HEK293 (cell line): ENCODE results near the gene BABAM1.

ENCODE experiments used
- KLF16 ChIP-seq: fragments of 450-650 bp; formaldehyde crosslinking; IDR thresholded peaks from 2 replicates; pipeline ENCODE4 v1.5.1; 2017; ENCODE audit warnings: missing biosample characterization, missing genetic modification characterization
- SALL2 ChIP-seq: fragments of 450-650 bp; formaldehyde crosslinking; IDR thresholded peaks from 2 replicates; pipeline ENCODE4 v1.5.0; 2017; ENCODE audit warnings: missing biosample characterization, mild to moderate bottlenecking, missing genetic modification characterization, borderline replicate concordance
- TCF7L2 ChIP-seq: IDR thresholded peaks from 2 replicates; pipeline ENCODE4 v1.6.1; 2011; ENCODE audit warnings: low read depth, mild to moderate bottlenecking, inconsistent platforms, low read length, moderate library complexity, borderline replicate concordance
- ZFP41 ChIP-seq: fragments of 450-650 bp; formaldehyde crosslinking; IDR thresholded peaks from 2 replicates; pipeline ENCODE4 v1.5.1; 2016; ENCODE audit warnings: missing biosample characterization, missing genetic modification characterization, borderline replicate concordance
- ZNF426 ChIP-seq: fragments of 450-650 bp; formaldehyde crosslinking; IDR thresholded peaks from 2 replicates; pipeline ENCODE4 v1.5.1; 2017; ENCODE audit warnings: missing biosample characterization, missing genetic modification characterization, mild to moderate bottlenecking, inconsistent platforms, moderate library complexity
- ZNF530 ChIP-seq: fragments of 450-650 bp; formaldehyde crosslinking; IDR thresholded peaks from 2 replicates; pipeline ENCODE4 v1.5.1; 2016; ENCODE audit warnings: low read depth, missing biosample characterization, missing genetic modification characterization
- ZNF629 ChIP-seq: fragments of 450-650 bp; formaldehyde crosslinking; IDR thresholded peaks from 2 replicates; pipeline ENCODE4 v1.5.1; 2017; ENCODE audit warnings: missing biosample characterization, missing genetic modification characterization
- TF ChIP-seq, protein P1 (sequence below): fragments of 450-650 bp; formaldehyde crosslinking; IDR thresholded peaks from 2 replicates; pipeline ENCODE4 v1.5.1; 2016; ENCODE audit warnings: missing biosample characterization, missing genetic modification characterization
- TF ChIP-seq, protein P2 (sequence below): fragments of 450-650 bp; formaldehyde crosslinking; IDR thresholded peaks from 2 replicates; pipeline ENCODE4 v1.5.1; 2016; ENCODE audit warnings: missing biosample characterization, missing genetic modification characterization
- TF ChIP-seq, protein P3 (sequence below): fragments of 450-650 bp; formaldehyde crosslinking; IDR thresholded peaks from 2 replicates; pipeline ENCODE4 v1.5.1; 2016; ENCODE audit warnings: missing biosample characterization, missing genetic modification characterization
- TF ChIP-seq, protein P4 (sequence below): sonication (generic); formaldehyde crosslinking; IDR thresholded peaks from 2 replicates; pipeline ENCODE4 v1.8.1; 2022; ENCODE audit warnings: mild to moderate bottlenecking, moderate library complexity, missing genetic modification reagents

DNA sequence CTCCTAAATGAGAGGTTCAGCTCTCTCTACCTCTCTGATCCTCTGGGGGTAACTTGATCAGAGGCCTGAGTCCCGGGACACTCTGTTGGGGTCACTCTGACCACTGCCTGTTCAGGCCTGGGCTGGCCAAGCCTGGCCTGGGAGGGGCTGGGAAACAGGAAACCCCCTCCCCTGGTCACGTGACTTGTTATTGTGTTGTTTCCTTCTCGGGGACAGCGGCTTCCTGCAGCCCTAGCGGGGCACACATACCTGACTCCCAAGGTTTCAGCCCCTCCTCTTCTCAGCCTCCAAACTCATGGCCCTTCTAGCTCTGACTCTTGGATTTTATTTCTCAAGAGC lies 2.6 kb upstream of the BABAM1 start, which contains the start of gene USHBP1:
- TF ChIP-seq ZFP41 (tag by site-specific recombination) (no peak), ZNF426 (tag by site-specific recombination) (no peak), ZNF530 (no peak), SALL2 (tag by site-specific recombination) (no peak), TCF7L2 (no peak), ZNF629 (tag by site-specific recombination) (no peak), KLF16 (no peak)
- TF ChIP-seq, protein P1, sequence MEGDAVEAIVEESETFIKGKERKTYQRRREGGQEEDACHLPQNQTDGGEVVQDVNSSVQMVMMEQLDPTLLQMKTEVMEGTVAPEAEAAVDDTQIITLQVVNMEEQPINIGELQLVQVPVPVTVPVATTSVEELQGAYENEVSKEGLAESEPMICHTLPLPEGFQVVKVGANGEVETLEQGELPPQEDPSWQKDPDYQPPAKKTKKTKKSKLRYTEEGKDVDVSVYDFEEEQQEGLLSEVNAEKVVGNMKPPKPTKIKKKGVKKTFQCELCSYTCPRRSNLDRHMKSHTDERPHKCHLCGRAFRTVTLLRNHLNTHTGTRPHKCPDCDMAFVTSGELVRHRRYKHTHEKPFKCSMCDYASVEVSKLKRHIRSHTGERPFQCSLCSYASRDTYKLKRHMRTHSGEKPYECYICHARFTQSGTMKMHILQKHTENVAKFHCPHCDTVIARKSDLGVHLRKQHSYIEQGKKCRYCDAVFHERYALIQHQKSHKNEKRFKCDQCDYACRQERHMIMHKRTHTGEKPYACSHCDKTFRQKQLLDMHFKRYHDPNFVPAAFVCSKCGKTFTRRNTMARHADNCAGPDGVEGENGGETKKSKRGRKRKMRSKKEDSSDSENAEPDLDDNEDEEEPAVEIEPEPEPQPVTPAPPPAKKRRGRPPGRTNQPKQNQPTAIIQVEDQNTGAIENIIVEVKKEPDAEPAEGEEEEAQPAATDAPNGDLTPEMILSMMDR (tag by site-specific recombination) = no peak
- TF ChIP-seq, protein P2, sequence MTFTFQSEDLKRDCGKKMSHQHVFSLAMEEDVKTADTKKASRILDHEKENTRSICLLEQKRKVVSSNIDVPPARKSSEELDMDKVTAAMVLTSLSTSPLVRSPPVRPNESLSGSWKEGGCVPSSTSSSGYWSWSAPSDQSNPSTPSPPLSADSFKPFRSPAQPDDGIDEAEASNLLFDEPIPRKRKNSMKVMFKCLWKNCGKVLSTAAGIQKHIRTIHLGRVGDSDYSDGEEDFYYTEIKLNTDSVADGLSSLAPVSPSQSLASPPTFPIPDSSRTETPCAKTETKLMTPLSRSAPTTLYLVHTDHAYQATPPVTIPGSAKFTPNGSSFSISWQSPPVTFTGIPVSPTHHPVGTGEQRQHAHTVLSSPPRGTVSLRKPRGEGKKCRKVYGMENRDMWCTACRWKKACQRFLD (tag by site-specific recombination) = no peak
- TF ChIP-seq, protein P3, sequence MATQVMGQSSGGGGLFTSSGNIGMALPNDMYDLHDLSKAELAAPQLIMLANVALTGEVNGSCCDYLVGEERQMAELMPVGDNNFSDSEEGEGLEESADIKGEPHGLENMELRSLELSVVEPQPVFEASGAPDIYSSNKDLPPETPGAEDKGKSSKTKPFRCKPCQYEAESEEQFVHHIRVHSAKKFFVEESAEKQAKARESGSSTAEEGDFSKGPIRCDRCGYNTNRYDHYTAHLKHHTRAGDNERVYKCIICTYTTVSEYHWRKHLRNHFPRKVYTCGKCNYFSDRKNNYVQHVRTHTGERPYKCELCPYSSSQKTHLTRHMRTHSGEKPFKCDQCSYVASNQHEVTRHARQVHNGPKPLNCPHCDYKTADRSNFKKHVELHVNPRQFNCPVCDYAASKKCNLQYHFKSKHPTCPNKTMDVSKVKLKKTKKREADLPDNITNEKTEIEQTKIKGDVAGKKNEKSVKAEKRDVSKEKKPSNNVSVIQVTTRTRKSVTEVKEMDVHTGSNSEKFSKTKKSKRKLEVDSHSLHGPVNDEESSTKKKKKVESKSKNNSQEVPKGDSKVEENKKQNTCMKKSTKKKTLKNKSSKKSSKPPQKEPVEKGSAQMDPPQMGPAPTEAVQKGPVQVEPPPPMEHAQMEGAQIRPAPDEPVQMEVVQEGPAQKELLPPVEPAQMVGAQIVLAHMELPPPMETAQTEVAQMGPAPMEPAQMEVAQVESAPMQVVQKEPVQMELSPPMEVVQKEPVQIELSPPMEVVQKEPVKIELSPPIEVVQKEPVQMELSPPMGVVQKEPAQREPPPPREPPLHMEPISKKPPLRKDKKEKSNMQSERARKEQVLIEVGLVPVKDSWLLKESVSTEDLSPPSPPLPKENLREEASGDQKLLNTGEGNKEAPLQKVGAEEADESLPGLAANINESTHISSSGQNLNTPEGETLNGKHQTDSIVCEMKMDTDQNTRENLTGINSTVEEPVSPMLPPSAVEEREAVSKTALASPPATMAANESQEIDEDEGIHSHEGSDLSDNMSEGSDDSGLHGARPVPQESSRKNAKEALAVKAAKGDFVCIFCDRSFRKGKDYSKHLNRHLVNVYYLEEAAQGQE (tag by site-specific recombination) = no peak
- TF ChIP-seq, protein P4, sequence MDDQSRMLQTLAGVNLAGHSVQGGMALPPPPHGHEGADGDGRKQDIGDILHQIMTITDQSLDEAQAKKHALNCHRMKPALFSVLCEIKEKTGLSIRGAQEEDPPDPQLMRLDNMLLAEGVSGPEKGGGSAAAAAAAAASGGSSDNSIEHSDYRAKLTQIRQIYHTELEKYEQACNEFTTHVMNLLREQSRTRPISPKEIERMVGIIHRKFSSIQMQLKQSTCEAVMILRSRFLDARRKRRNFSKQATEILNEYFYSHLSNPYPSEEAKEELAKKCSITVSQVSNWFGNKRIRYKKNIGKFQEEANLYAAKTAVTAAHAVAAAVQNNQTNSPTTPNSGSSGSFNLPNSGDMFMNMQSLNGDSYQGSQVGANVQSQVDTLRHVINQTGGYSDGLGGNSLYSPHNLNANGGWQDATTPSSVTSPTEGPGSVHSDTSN (CRISPR knock-in tag) = no peak
